ENCODE measurements around the gene PARP9. TPM values are rescaled to one million over a fixed set of nuclear protein-coding genes. Genes with fewer than 3 reads are reported as not detected.

The PARP9 gene
- total and polyA plus RNA-seq, 2 of the 13 experiments (the other 11 are each of a cell fraction or from before 2014, with no cell fraction given), result 6.5 to 10.6 TPM

- no peak for TF ChIP-seq ZKSCAN1 (IDR thresholded peaks at IDR 0.05; ENCODE audit: low read length)
- peak; percentile 48; the same call in 1 of the 2 replicates for TF ChIP-seq THAP11 (CRISPR knock-in tag; IDR thresholded peaks at IDR 0.05)
- no peak for TF ChIP-seq POLR2A (IDR thresholded peaks at IDR 0.05; ENCODE audit: insufficient read depth in 1 of 2, low read depth in 2 of 2, low read length in 2 of 2)
- TF ChIP-seq KLF9 (CRISPR knock-in tag; IDR thresholded peaks at IDR 0.05; ENCODE audit: low read depth), result no peak
These were observed 43.2 kb downstream of the PARP9 start (continued) for GRCh38 chr3:122520861-122521260.

GRCh38 chr3:122519693-122520092, 44.4 kb downstream of the PARP9 start:
- no peak overlapping the region for H3K9ac ChIP-seq (ENCODE audit: insufficient read depth, low read depth, low read length)
- BruUV-seq (replicated peaks), result no TSS peak
- in situ Hi-C loops (cut with HindIII; ENCODE audit: extremely low pct_ligation_motif_present, low pct_unique_long_range_greater_than_20kb), result no loop called here
- no peak overlapping the region for H3K4me3 ChIP-seq (replicated peaks in 1 of 3; ENCODE audit: insufficient read depth in 1 of 3, low read depth in 2 of 3, low read length in 3 of 3)
- H3K36me3 ChIP-seq (replicated peaks in 1 of 2; ENCODE audit: control insufficient read depth in 1 of 2, insufficient read depth in 2 of 2, low read length in 2 of 2), result no peaks in the 10 kb centered on the region
- no peak overlapping the region for H3K4me2 ChIP-seq (ENCODE audit: low read depth, low read length)
- no peak overlapping the region for H2AFZ ChIP-seq (ENCODE audit: low read length)
- no peaks in the 10 kb centered on the region for H3K9me3 ChIP-seq (ENCODE audit: low read length)
- ChIA-PET CTCF (ENCODE audit: low intra/inter-chr PET ratio, low total read pairs) (no interaction called here), POLR2A (no interaction called here)
- no peaks in the 10 kb centered on the region for H3K79me2 ChIP-seq (ENCODE audit: insufficient read depth, low read length)
- DNase-seq (ENCODE audit: low spot score), result no peak
- no peaks in the 10 kb centered on the region for H3K27me3 ChIP-seq (ENCODE audit: control insufficient read depth in 1 of 2, insufficient read depth in 2 of 2, low read length in 2 of 2)
- no peak overlapping the region for H3K27ac ChIP-seq (ENCODE audit: extremely low read length, insufficient read depth, low read length)
- TF ChIP-seq MAZ (IDR thresholded peaks at IDR 0.05; ENCODE audit: borderline replicate concordance, low read depth, low read length) (no peak), MAZ (CRISPR knock-in tag; IDR thresholded peaks at IDR 0.05; ENCODE audit: low read depth) (no peak), ZSCAN20 (CRISPR knock-in tag; IDR thresholded peaks at IDR 0.05; ENCODE audit: borderline replicate concordance) (no peak), HOXA9 (CRISPR knock-in tag; IDR thresholded peaks at IDR 0.05; ENCODE audit: borderline replicate concordance) (no peak), CEBPB (IDR thresholded peaks at IDR 0.05; ENCODE audit: borderline replicate concordance, low read depth, low read length) (peak; percentile 17; the same call in 1 of the 2 replicates)
- TF ChIP-seq, protein P1, sequence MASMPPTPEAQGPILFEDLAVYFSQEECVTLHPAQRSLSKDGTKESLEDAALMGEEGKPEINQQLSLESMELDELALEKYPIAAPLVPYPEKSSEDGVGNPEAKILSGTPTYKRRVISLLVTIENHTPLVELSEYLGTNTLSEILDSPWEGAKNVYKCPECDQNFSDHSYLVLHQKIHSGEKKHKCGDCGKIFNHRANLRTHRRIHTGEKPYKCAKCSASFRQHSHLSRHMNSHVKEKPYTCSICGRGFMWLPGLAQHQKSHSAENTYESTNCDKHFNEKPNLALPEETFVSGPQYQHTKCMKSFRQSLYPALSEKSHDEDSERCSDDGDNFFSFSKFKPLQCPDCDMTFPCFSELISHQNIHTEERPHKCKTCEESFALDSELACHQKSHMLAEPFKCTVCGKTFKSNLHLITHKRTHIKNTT (CRISPR knock-in tag; IDR thresholded peaks at IDR 0.05), result no peak
- intact Hi-C loops (cut with micrococcal nuclease; ENCODE audit: unreplicated experiment), result no loop called here
- FAIRE-seq, result no peak
- no peak for ATAC-seq
- H4K20me1 ChIP-seq (ENCODE audit: insufficient read depth, low read length), result no peaks in the 10 kb centered on the region
- H3K4me1 ChIP-seq (ENCODE audit: insufficient read depth, low read length), result peaks cover 26% of the 10 kb centered on the region
